Measurements from ENCODE around the gene TMEM109. TPM values are rescaled to one million over a fixed set of nuclear protein-coding genes. Genes with fewer than 3 reads are reported as not detected.

TMEM109 gene
- total and polyA plus RNA-seq, 2 of the 13 experiments (the other 11 are each of a cell fraction or from before 2014, with no cell fraction given): 7.7 to 18.0 TPM

- intact Hi-C loops (cut with micrococcal nuclease; ENCODE audit: unreplicated experiment): no loop called here
- in situ Hi-C loops (cut with HindIII; ENCODE audit: extremely low pct_ligation_motif_present, low pct_unique_long_range_greater_than_20kb): no loop called here
These were observed 1.6 kb upstream of the TMEM109 start for GRCh38 chr11:60912223-60912850.

More at GRCh38 chr11:60912223-60912850, 1.6 kb upstream of the TMEM109 start:
- Histone ChIP-seq H3K9me3 (ENCODE audit: low read length) (no peaks in the 10 kb centered on the region), H3K4me2 (ENCODE audit: low read depth, low read length) (no peak overlapping the region), H3K27ac (ENCODE audit: extremely low read length, insufficient read depth, low read length) (no peak overlapping the region), H4K20me1 (ENCODE audit: insufficient read depth, low read length) (no peaks in the 10 kb centered on the region), H3K36me3 (replicated peaks in 1 of 2; ENCODE audit: control insufficient read depth in 1 of 2, insufficient read depth in 2 of 2, low read length in 2 of 2) (no peaks in the 10 kb centered on the region), H3K27me3 (ENCODE audit: control insufficient read depth in 1 of 2, insufficient read depth in 2 of 2, low read length in 2 of 2) (no peaks in the 10 kb centered on the region), H2AFZ (ENCODE audit: low read length) (no peak overlapping the region), H3K79me2 (ENCODE audit: insufficient read depth, low read length) (no peaks in the 10 kb centered on the region), H3K4me1 (ENCODE audit: insufficient read depth, low read length) (peaks cover 37% of the 10 kb centered on the region), H3K4me3 (replicated peaks in 1 of 3; ENCODE audit: insufficient read depth in 1 of 3, low read depth in 2 of 3, low read length in 3 of 3) (no peak overlapping the region), H3K9ac (ENCODE audit: insufficient read depth, low read depth, low read length) (no peak overlapping the region)
- no TSS peak for BruUV-seq (replicated peaks)
- DNase-seq (ENCODE audit: low spot score) (no peak), FAIRE-seq (no peak), ATAC-seq (no peak)
- no peak for TF ChIP-seq KMT2B (CRISPR knock-in tag; IDR thresholded peaks at IDR 0.05)
- no peak for TF ChIP-seq SKIL (CRISPR knock-in tag; IDR thresholded peaks at IDR 0.05; ENCODE audit: borderline replicate concordance)
- TF ChIP-seq ZNF644 (CRISPR knock-in tag; IDR thresholded peaks at IDR 0.05; ENCODE audit: low read depth): no peak
- TF ChIP-seq ATF5 (CRISPR knock-in tag; IDR thresholded peaks at IDR 0.05; ENCODE audit: low read depth): no peak
- no peak for TF ChIP-seq TARDBP (CRISPR knock-in tag; IDR thresholded peaks at IDR 0.05)
- TF ChIP-seq DR1 (CRISPR knock-in tag; IDR thresholded peaks at IDR 0.05): no peak
- no peak for TF ChIP-seq ZNF598 (CRISPR knock-in tag; IDR thresholded peaks at IDR 0.05; ENCODE audit: borderline replicate concordance)
- TF ChIP-seq LRRFIP1 (CRISPR knock-in tag; conservative IDR thresholded peaks at IDR 0.05): no peak
- TF ChIP-seq ZNF503 (CRISPR knock-in tag; IDR thresholded peaks at IDR 0.05): no peak
- TF ChIP-seq ZNF775 (CRISPR knock-in tag; IDR thresholded peaks at IDR 0.05; ENCODE audit: borderline replicate concordance): no peak
- no peak for TF ChIP-seq ZNF512 (CRISPR knock-in tag; IDR thresholded peaks at IDR 0.05)
- CTCF ChIA-PET (ENCODE audit: low intra/inter-chr PET ratio, low total read pairs): no interaction called here
- 72% methylated on average over 12 of the region's 12 CpGs for WGBS (ENCODE audit: low lambda C conversion rate)
- POLR2A ChIA-PET: no interaction called here
